HUES48 (cell line): ENCODE data around the gene RHOF.

Source experiments
- H3K27ac ChIP-seq: one replicate; pipeline ENCODE4 v1.7.0; 2013; ENCODE audit warnings: low read depth, low read length, inconsistent platforms
- H3K27me3 ChIP-seq: 2 replicates; pipeline ENCODE4 v1.6.1; 2013; ENCODE audit warnings: mild to moderate bottlenecking, low read length; ENCODE audit not compliant: control insufficient read depth, insufficient read depth
- H3K36me3 ChIP-seq: 2 replicates; pipeline ENCODE4 v1.6.1; 2013; ENCODE audit warnings: low read length; ENCODE audit not compliant: control insufficient read depth, insufficient read depth
- H3K4me1 ChIP-seq: 2 replicates; pipeline ENCODE4 v1.6.1; 2013; ENCODE audit warnings: mild to moderate bottlenecking, low read length; ENCODE audit not compliant: control insufficient read depth, insufficient read depth
- H3K4me3 ChIP-seq: 2 replicates; pipeline ENCODE4 v1.5.1; 2013; ENCODE audit warnings: mild to moderate bottlenecking, low read depth, low read length
- H3K9ac ChIP-seq: 2 replicates; pipeline ENCODE4 v1.6.1; 2013; ENCODE audit warnings: mild to moderate bottlenecking, low read depth, low read length, moderate library complexity
- H3K9me3 ChIP-seq: 2 replicates; pipeline ENCODE4 v1.6.1; 2013; ENCODE audit warnings: low read length; ENCODE audit not compliant: control insufficient read depth, insufficient read depth

The RHOF gene

GRCh38 chr12:121816925-121817647 lies 23.6 kb upstream of the RHOF start:
- 0 out of 2 replicates have a peak, but pooled peaks cover 3% of the 10 kb centered on the region for H3K4me1 ChIP-seq
- H3K9ac ChIP-seq: no peak overlapping the region
- no peak overlapping the region for H3K27ac ChIP-seq
- H3K9me3 ChIP-seq: no peaks in the 10 kb centered on the region
- peaks cover 68% of the 10 kb centered on the region for H3K36me3 ChIP-seq
- no peak overlapping the region for H3K4me3 ChIP-seq
- H3K27me3 ChIP-seq: no peaks in the 10 kb centered on the region

- Histone ChIP-seq H3K27me3 (no peaks in the 10 kb centered on the region), H3K27ac (no peak overlapping the region), H3K4me3 (no peak overlapping the region), H3K36me3 (peaks cover 65% of the 10 kb centered on the region), H3K4me1 (peaks cover 13% of the 10 kb centered on the region), H3K9me3 (no peaks in the 10 kb centered on the region), H3K9ac (no peak overlapping the region)
Measured at GRCh38 chr12:121815263-121815662, 21.8 kb upstream of the RHOF start.

GRCh38 chr12:121814429-121815119 lies 21.1 kb upstream of the RHOF start:
- H3K4me3 ChIP-seq: no peak overlapping the region
- H3K36me3 ChIP-seq: peaks cover 65% of the 10 kb centered on the region
- peaks cover 13% of the 10 kb centered on the region for H3K4me1 ChIP-seq
- H3K27me3 ChIP-seq: no peaks in the 10 kb centered on the region
- no peak overlapping the region for H3K27ac ChIP-seq
- no peak overlapping the region for H3K9ac ChIP-seq
- no peaks in the 10 kb centered on the region for H3K9me3 ChIP-seq

GRCh38 chr12:121813951-121814350 lies 20.5 kb upstream of the RHOF start:
- no peak overlapping the region for H3K27ac ChIP-seq
- no peak overlapping the region for H3K9ac ChIP-seq

GRCh38 chr12:121812921-121813896 lies 19.7 kb upstream of the RHOF start:
- Histone ChIP-seq H3K36me3 (peaks cover 71% of the 10 kb centered on the region), H3K9ac (no peak overlapping the region), H3K27me3 (no peaks in the 10 kb centered on the region)

More at GRCh38 chr12:121813951-121814350, 20.5 kb upstream of the RHOF start:
- H3K36me3 ChIP-seq: peaks cover 65% of the 10 kb centered on the region
- no peaks in the 10 kb centered on the region for H3K9me3 ChIP-seq
- no peaks in the 10 kb centered on the region for H3K27me3 ChIP-seq
- no peak overlapping the region for H3K4me3 ChIP-seq
- H3K4me1 ChIP-seq: peaks cover 13% of the 10 kb centered on the region

GRCh38 chr12:121812320-121812871 lies 18.9 kb upstream of the RHOF start:
- H3K4me1 ChIP-seq: peaks cover 15% of the 10 kb centered on the region
- H3K9me3 ChIP-seq: no peaks in the 10 kb centered on the region
- peaks cover 70% of the 10 kb centered on the region for H3K36me3 ChIP-seq
- peak overlapping the region; percentile 96 for H3K4me3 ChIP-seq
- no peaks in the 10 kb centered on the region for H3K27me3 ChIP-seq
- H3K27ac ChIP-seq: peak overlapping the region; percentile 85
- H3K9ac ChIP-seq: peak overlapping the region; percentile 51; the same call in 1 of the 2 replicates

More at GRCh38 chr12:121812921-121813896, 19.7 kb upstream of the RHOF start:
- Histone ChIP-seq H3K4me1 (peaks cover 13% of the 10 kb centered on the region), H3K4me3 (peak overlapping the region; percentile 96), H3K27ac (no peak overlapping the region), H3K9me3 (no peaks in the 10 kb centered on the region)

GRCh38 chr12:121811434-121812319 lies 18.2 kb upstream of the RHOF start:
- H3K9me3 ChIP-seq: no peaks in the 10 kb centered on the region
- peak overlapping the region; percentile 57; the same call in 1 of the 2 replicates for H3K9ac ChIP-seq
- no peaks in the 10 kb centered on the region for H3K27me3 ChIP-seq
- H3K36me3 ChIP-seq: peaks cover 68% of the 10 kb centered on the region
- peak overlapping the region; percentile 85 for H3K27ac ChIP-seq
- peaks cover 22% of the 10 kb centered on the region for H3K4me1 ChIP-seq
- peak overlapping the region; percentile 96 for H3K4me3 ChIP-seq

GRCh38 chr12:121810833-121811433 lies 17.4 kb upstream of the RHOF start:
- Histone ChIP-seq H3K4me3 (peak overlapping the region; percentile 96), H3K9ac (no peak overlapping the region), H3K27me3 (no peaks in the 10 kb centered on the region), H3K4me1 (peaks cover 28% of the 10 kb centered on the region), H3K9me3 (no peaks in the 10 kb centered on the region), H3K27ac (peak overlapping the region; percentile 85), H3K36me3 (peaks cover 66% of the 10 kb centered on the region)

- Histone ChIP-seq H3K27me3 (no peaks in the 10 kb centered on the region), H3K4me3 (0 out of 2 replicates have a peak overlapping the region, but pooled peaks have one; percentile 96), H3K9me3 (no peaks in the 10 kb centered on the region), H3K27ac (no peak overlapping the region), H3K4me1 (peaks cover 31% of the 10 kb centered on the region), H3K36me3 (peaks cover 64% of the 10 kb centered on the region), H3K9ac (no peak overlapping the region)
Measured at GRCh38 chr12:121810234-121810817, 16.8 kb upstream of the RHOF start.
